PC-3 (cell line): ENCODE results near the gene CBX1. TPM values are rescaled to one million over a fixed set of nuclear protein-coding genes. Genes with fewer than 3 reads are reported as not detected.

Source experiments
- ATAC-seq: fragments of 200-7000 bp; cut with Tn5 transposase; 2 replicates; pipeline ENCODE4 v1.9.1; 2020; ENCODE audit warnings: mild to moderate bottlenecking, moderate library complexity
- BruUV-seq: library from RNA; stranded (reverse); fragments of 400-500 nt; replicated peaks from 2 replicates; lab custom pipeline; 2021; lab: Mats Ljungman, UMichigan
- CTCF ChIA-PET: fragments of 300-600 bp; sonication (Branson Sonifier 250); formaldehyde crosslinking; loops from one replicate; lab custom pipeline; 2022; ENCODE audit warnings: antibody characterized with exemption; lab: Charles Lee
- POLR2A ChIA-PET: fragments of 300-600 bp; sonication (Branson Sonifier 250); formaldehyde crosslinking; loops from one replicate; lab custom pipeline; 2022; ENCODE audit warnings: antibody characterized with exemption; ENCODE audit not compliant: unreplicated experiment; lab: Charles Lee
- DNase-seq: peaks from one replicate; pipeline ENCODE4 v3.0.0-alpha.2; 2015
- H2AFZ ChIP-seq: fragments of 300-600 bp; sonication (generic); 2 replicates; pipeline ENCODE4 v1.6.0; 2016; ENCODE audit warnings: antibody characterized with exemption, low read length
- H3F3A ChIP-seq: fragments of 300-600 bp; sonication (generic); one replicate; pipeline ENCODE4 v1.6.0; 2017; ENCODE audit warnings: antibody characterized with exemption, low read length, control low read depth, mild to moderate bottlenecking; ENCODE audit not compliant: unreplicated experiment
- H3K27ac ChIP-seq: fragments of 300-600 bp; sonication (generic); 2 replicates; pipeline ENCODE4 v1.5.1; 2016; ENCODE audit warnings: mild to moderate bottlenecking, low read length
- H3K27me3 ChIP-seq: fragments of 300-600 bp; sonication (generic); 2 replicates; pipeline ENCODE4 v1.6.1; 2016; ENCODE audit warnings: low read length, mixed read lengths
- H3K36me3 ChIP-seq: fragments of 300-600 bp; sonication (generic); 2 replicates; pipeline ENCODE4 v1.6.1; 2016; ENCODE audit warnings: low read depth, mixed run types, low read length, mixed read lengths
- H3K4me1 ChIP-seq: fragments of 300-600 bp; sonication (generic); 2 replicates; pipeline ENCODE4 v1.5.1; 2016; ENCODE audit warnings: low read length; ENCODE audit not compliant: insufficient read depth
- H3K4me2 ChIP-seq: fragments of 300-600 bp; sonication (generic); 2 replicates; pipeline ENCODE4 v1.6.0; 2016; ENCODE audit warnings: low read length
- H3K4me3 ChIP-seq: fragments of 300-600 bp; sonication (generic); 2 replicates; pipeline ENCODE4 v1.5.1; 2016; ENCODE audit warnings: mild to moderate bottlenecking, low read length, mixed read lengths
- H3K79me2 ChIP-seq: fragments of 300-600 bp; sonication (generic); 2 replicates; pipeline ENCODE4 v1.6.1; 2017; ENCODE audit warnings: low read length, mixed read lengths
- H3K9ac ChIP-seq: fragments of 300-600 bp; sonication (generic); 2 replicates; pipeline ENCODE4 v1.6.0; 2016; ENCODE audit warnings: mild to moderate bottlenecking, low read length
- H3K9me2 ChIP-seq: fragments of 300-600 bp; sonication (generic); replicated peaks from 2 replicates; pipeline ENCODE4 v1.6.1; 2016; ENCODE audit warnings: mixed run types, low read length, mixed read lengths
- H3K9me3 ChIP-seq: fragments of 300-600 bp; sonication (generic); 2 replicates; pipeline ENCODE4 v1.6.1; 2016; ENCODE audit warnings: low read length, mixed read lengths
- H4K20me1 ChIP-seq: fragments of 300-600 bp; sonication (generic); 2 replicates; pipeline ENCODE4 v1.6.1; 2016; ENCODE audit warnings: low read length, mixed read lengths
- EZH2 ChIP-seq: fragments of 300-600 bp; sonication (generic); IDR thresholded peaks from one replicate; pipeline ENCODE4 v1.6.1; 2017; ENCODE audit warnings: antibody characterized with exemption, mild to moderate bottlenecking, low read length; ENCODE audit not compliant: unreplicated experiment
- EZH2phosphoT487 ChIP-seq: fragments of 300-600 bp; sonication (generic); IDR thresholded peaks from 2 replicates; pipeline ENCODE4 v1.6.1; 2018; ENCODE audit warnings: mild to moderate bottlenecking, antibody characterized with exemption, low read length, borderline replicate concordance
- intact Hi-C: fragments of 100-400 bp; cut with micrococcal nuclease; formaldehyde crosslinking; loops from 2 replicates; pipeline ENCODE4 v1.9.0; 2023
- total RNA-seq: library from RNA; depleted of rRNA; stranded (reverse); fragments of >200 nt; gene quantifications from 2 replicates; pipeline ENCODE4 v1.2.3, GENCODE V29; 2014
- TF ChIP-seq, protein P1 (sequence below): fragments of 300-600 bp; sonication (generic); conservative IDR thresholded peaks from 2 replicates; pipeline ENCODE4 v1.5.1; 2017; ENCODE audit warnings: antibody characterized with exemption, low read depth, mild to moderate bottlenecking, low read length

Gene CBX1
- total RNA-seq, 1 experiment from 2014 or later: 119 TPM

GRCh38 chr17:48027322-48027981 is 73.8 kb downstream of the CBX1 start:
- Histone ChIP-seq H3K9me2 (no peaks in the 10 kb centered on the region), H3K79me2 (no peaks in the 10 kb centered on the region), H3K27ac (no peak overlapping the region), H3K27me3 (no peaks in the 10 kb centered on the region), H3F3A (peaks cover 6% of the 10 kb centered on the region), H3K9me3 (no peaks in the 10 kb centered on the region), H2AFZ (peak overlapping the region; percentile 71), H3K4me3 (no peak overlapping the region), H3K4me2 (no peak overlapping the region), H3K4me1 (peaks cover 38% of the 10 kb centered on the region), H3K36me3 (no peaks in the 10 kb centered on the region), H4K20me1 (no peaks in the 10 kb centered on the region), H3K9ac (no peak overlapping the region)
- ATAC-seq (no peak), DNase-seq (no peak)
- intact Hi-C loops: loop anchor here (5.0 to 10.0 kb wide), 4 partner anchors 217 to 590 kb away; partner anchors contain the start of gene HOXB8
- TF ChIP-seq EZH2 (no peak), EZH2phosphoT487 (no peak)
- TF ChIP-seq, protein P1, sequence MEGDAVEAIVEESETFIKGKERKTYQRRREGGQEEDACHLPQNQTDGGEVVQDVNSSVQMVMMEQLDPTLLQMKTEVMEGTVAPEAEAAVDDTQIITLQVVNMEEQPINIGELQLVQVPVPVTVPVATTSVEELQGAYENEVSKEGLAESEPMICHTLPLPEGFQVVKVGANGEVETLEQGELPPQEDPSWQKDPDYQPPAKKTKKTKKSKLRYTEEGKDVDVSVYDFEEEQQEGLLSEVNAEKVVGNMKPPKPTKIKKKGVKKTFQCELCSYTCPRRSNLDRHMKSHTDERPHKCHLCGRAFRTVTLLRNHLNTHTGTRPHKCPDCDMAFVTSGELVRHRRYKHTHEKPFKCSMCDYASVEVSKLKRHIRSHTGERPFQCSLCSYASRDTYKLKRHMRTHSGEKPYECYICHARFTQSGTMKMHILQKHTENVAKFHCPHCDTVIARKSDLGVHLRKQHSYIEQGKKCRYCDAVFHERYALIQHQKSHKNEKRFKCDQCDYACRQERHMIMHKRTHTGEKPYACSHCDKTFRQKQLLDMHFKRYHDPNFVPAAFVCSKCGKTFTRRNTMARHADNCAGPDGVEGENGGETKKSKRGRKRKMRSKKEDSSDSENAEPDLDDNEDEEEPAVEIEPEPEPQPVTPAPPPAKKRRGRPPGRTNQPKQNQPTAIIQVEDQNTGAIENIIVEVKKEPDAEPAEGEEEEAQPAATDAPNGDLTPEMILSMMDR: no peak
- BruUV-seq: no TSS peak
- CTCF ChIA-PET: interaction anchor here (1.2 to 2.4 kb wide), 2 partner anchors 22 to 48 kb away, joined by 4 to 42 read pairs; partner anchors contain the start of gene NFE2L1
- POLR2A ChIA-PET: interaction anchor here (0.6 kb wide), 1 partner anchor 46 kb away, joined by 3 read pairs; no protein-coding TSS in a partner anchor

GRCh38 chr17:48026502-48027321 is 74.6 kb downstream of the CBX1 start:
- H3K27me3 ChIP-seq: no peaks in the 10 kb centered on the region
- no peaks in the 10 kb centered on the region for H3K79me2 ChIP-seq
- peak; percentile 37 for ATAC-seq
- peak overlapping the region; percentile 72 for H3K4me3 ChIP-seq
- no peaks in the 10 kb centered on the region for H3K36me3 ChIP-seq
- peak; percentile 93 for DNase-seq
- no peaks in the 10 kb centered on the region for H3K9me3 ChIP-seq
- intact Hi-C loops: loop anchor here (1.0 to 10.0 kb wide), 5 partner anchors 22 to 591 kb away; partner anchors contain the start of genes HOXB8 and NFE2L1
- H3F3A ChIP-seq: peaks cover 6% of the 10 kb centered on the region
- TF ChIP-seq, protein P1: peak; percentile 99
- TF ChIP-seq EZH2: no peak
- BruUV-seq: no TSS peak
- H3K4me1 ChIP-seq: peaks cover 41% of the 10 kb centered on the region
- peak overlapping the region; percentile 81 for H3K27ac ChIP-seq
- H3K9me2 ChIP-seq: no peaks in the 10 kb centered on the region
- ChIA-PET POLR2A (interaction anchor here (0.6 to 0.7 kb wide), 2 partner anchors 47 to 317 kb away, joined by 3 read pairs; no protein-coding TSS in a partner anchor), CTCF (interaction anchor here (0.5 to 2.4 kb wide), 12 partner anchors 19 to 281 kb away, joined by 3 to 42 read pairs (median 4); partner anchors contain the start of gene NFE2L1)
- H3K4me2 ChIP-seq: peak overlapping the region; percentile 99
- peak overlapping the region; percentile 86 for H2AFZ ChIP-seq
- H4K20me1 ChIP-seq: no peaks in the 10 kb centered on the region
- peak overlapping the region; percentile 57 for H3K9ac ChIP-seq
